ENCODE data around the gene CYP39A1. TPM values are rescaled to one million over a fixed set of nuclear protein-coding genes. Genes with fewer than 3 reads are reported as not detected.

The CYP39A1 gene
- total and polyA plus RNA-seq, 9 of the 15 experiments (the other 6 are each of a cell fraction or from before 2014, with no cell fraction given): not detected

DNA sequence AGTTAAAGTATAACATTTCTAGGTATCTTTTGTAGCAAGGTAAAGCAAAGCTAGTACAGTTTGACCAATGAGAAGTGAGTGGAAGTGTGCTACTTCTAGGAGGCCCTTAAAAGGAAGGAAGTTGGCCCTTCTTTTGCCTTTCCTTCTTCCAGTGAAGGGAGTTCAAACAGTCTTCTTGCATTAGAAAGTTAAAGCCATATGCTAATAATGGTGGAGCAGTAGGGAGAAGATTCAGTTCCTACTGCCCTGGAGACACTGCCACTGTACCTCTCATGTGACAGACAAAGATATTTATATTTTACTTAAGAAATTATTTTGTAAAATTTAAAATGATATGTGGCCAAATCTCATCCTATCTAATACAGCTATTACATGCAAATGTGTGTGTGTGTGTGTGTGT lies 135.4 kb downstream of the CYP39A1 start (continued):
- TF ChIP-seq, protein P1, sequence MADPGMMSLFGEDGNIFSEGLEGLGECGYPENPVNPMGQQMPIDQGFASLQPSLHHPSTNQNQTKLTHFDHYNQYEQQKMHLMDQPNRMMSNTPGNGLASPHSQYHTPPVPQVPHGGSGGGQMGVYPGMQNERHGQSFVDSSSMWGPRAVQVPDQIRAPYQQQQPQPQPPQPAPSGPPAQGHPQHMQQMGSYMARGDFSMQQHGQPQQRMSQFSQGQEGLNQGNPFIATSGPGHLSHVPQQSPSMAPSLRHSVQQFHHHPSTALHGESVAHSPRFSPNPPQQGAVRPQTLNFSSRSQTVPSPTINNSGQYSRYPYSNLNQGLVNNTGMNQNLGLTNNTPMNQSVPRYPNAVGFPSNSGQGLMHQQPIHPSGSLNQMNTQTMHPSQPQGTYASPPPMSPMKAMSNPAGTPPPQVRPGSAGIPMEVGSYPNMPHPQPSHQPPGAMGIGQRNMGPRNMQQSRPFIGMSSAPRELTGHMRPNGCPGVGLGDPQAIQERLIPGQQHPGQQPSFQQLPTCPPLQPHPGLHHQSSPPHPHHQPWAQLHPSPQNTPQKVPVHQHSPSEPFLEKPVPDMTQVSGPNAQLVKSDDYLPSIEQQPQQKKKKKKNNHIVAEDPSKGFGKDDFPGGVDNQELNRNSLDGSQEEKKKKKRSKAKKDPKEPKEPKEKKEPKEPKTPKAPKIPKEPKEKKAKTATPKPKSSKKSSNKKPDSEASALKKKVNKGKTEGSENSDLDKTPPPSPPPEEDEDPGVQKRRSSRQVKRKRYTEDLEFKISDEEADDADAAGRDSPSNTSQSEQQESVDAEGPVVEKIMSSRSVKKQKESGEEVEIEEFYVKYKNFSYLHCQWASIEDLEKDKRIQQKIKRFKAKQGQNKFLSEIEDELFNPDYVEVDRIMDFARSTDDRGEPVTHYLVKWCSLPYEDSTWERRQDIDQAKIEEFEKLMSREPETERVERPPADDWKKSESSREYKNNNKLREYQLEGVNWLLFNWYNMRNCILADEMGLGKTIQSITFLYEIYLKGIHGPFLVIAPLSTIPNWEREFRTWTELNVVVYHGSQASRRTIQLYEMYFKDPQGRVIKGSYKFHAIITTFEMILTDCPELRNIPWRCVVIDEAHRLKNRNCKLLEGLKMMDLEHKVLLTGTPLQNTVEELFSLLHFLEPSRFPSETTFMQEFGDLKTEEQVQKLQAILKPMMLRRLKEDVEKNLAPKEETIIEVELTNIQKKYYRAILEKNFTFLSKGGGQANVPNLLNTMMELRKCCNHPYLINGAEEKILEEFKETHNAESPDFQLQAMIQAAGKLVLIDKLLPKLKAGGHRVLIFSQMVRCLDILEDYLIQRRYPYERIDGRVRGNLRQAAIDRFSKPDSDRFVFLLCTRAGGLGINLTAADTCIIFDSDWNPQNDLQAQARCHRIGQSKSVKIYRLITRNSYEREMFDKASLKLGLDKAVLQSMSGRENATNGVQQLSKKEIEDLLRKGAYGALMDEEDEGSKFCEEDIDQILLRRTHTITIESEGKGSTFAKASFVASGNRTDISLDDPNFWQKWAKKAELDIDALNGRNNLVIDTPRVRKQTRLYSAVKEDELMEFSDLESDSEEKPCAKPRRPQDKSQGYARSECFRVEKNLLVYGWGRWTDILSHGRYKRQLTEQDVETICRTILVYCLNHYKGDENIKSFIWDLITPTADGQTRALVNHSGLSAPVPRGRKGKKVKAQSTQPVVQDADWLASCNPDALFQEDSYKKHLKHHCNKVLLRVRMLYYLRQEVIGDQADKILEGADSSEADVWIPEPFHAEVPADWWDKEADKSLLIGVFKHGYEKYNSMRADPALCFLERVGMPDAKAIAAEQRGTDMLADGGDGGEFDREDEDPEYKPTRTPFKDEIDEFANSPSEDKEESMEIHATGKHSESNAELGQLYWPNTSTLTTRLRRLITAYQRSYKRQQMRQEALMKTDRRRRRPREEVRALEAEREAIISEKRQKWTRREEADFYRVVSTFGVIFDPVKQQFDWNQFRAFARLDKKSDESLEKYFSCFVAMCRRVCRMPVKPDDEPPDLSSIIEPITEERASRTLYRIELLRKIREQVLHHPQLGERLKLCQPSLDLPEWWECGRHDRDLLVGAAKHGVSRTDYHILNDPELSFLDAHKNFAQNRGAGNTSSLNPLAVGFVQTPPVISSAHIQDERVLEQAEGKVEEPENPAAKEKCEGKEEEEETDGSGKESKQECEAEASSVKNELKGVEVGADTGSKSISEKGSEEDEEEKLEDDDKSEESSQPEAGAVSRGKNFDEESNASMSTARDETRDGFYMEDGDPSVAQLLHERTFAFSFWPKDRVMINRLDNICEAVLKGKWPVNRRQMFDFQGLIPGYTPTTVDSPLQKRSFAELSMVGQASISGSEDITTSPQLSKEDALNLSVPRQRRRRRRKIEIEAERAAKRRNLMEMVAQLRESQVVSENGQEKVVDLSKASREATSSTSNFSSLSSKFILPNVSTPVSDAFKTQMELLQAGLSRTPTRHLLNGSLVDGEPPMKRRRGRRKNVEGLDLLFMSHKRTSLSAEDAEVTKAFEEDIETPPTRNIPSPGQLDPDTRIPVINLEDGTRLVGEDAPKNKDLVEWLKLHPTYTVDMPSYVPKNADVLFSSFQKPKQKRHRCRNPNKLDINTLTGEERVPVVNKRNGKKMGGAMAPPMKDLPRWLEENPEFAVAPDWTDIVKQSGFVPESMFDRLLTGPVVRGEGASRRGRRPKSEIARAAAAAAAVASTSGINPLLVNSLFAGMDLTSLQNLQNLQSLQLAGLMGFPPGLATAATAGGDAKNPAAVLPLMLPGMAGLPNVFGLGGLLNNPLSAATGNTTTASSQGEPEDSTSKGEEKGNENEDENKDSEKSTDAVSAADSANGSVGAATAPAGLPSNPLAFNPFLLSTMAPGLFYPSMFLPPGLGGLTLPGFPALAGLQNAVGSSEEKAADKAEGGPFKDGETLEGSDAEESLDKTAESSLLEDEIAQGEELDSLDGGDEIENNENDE (IDR thresholded peaks at IDR 0.05; ENCODE audit: low read depth, low read length): no peak
- TF ChIP-seq SRF (CRISPR knock-in tag; IDR thresholded peaks at IDR 0.05): no peak
- no peak for TF ChIP-seq NFE2L1 (tag; IDR thresholded peaks at IDR 0.05; ENCODE audit: borderline replicate concordance, low read depth)

Data from K562 (cell line).